NCI-H345 (cell line): ENCODE measurements around the gene EPHB1.
"Not testable (repeated sequence)": the region's sequence is repeated elsewhere in the genome, so short reads cannot be mapped to it uniquely, and the experiment has no call there.

Experiments used
- DNase-seq: peaks from one replicate; lab custom pipeline; 2025; lab: John Stamatoyannopoulos, UW

EPHB1 gene

DNA sequence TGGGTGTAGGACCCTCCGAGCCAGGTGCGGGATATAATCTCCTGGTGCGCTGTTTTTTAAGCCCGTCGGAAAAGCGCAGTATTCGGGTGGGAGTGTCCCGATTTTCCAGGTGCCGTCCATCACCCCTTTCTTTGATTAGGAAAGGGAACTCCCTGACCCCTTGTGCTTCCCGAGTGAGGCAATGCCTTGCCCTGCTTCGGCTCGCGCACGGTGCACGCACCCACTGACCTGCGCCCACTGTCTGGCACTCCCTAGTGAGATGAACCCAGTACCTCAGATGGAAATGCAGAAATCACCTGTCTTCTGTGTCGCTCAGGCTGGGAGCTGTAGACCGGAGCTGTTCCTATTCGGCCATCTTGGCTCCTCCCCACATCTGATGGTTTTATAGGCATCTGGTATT, 210.6 kb downstream of the EPHB1 start:
- DNase-seq = not testable (repeated sequence)

DNA sequence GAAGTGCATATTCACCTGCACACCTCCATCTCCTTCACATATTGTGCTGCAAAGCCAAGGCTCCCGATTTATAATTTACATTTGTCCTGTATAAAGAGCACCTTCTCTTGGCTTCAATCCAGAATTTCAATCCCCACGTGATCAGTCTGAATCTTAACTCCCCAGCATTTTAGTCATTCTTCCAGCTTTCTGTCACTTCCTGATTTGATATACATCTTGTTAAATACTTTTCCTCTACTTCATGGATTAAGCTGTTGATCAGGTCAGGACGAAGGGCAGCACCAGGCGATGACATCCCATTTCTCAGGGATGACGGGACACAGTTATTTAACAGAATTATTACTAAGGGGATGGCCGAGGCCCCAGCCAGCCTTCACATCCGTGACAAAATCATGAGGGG, 212.5 kb downstream of the EPHB1 start:
- peak; percentile 22 for DNase-seq

DNA sequence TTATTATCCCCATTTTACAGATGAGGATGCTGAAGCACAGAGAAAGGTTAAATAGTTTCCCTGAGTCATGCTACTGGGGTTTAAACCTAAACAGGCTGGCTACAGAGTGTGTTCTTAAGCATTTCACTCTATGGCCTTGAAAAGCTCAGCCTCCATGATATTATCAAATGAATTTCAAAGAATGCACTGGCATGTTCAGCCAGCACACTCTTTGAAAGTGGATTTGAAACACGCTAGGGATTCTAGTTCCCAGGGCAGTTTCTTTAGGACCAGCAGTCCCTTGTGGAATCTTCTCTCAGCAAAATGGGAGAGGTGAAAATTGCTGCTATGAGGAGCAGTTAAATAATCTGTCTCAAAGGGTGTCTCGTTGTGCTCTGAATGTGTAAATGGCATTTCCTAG, 213.3 kb downstream of the EPHB1 start:
- DNase-seq = no peak

DNA sequence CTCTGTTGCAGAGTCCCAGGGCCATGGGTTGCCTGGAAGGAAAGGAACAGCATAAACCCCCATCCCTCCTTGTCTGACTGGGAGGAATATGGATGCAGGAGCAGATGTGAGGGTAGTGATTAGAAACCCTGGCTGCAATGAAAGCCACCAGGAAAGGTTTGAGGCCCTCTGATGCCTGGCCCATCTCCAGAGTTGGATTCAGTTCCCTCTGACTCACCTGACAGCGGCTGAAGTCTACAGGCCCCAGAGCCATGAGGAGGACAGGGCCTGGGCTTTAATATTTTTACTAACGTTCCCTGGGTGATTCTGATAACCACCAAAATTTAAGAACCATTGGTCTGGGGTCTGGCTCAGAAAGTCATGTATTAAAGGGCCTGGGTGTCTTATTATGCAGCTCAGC, 214.0 kb downstream of the EPHB1 start:
- no peak for DNase-seq

DNA sequence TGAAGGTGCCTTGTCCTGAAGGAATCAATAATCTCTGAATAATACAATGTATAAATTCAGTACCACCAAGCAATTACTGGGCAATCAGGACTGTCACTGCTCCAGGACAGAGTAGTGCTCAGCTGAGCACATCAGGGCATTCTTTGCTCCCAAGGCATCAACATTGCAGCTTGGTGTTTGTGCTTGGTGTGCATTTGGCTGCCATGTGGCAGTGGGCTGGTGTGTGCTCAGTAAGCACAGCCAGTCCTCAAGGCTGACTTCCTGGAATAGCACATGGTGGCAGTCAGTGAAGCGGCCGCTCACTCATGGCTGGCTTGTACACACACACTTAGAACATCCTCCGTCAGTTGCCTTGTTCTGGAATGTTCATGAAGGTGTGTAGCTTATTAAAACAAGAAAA, 217.0 kb downstream of the EPHB1 start:
- DNase-seq = no peak

DNA sequence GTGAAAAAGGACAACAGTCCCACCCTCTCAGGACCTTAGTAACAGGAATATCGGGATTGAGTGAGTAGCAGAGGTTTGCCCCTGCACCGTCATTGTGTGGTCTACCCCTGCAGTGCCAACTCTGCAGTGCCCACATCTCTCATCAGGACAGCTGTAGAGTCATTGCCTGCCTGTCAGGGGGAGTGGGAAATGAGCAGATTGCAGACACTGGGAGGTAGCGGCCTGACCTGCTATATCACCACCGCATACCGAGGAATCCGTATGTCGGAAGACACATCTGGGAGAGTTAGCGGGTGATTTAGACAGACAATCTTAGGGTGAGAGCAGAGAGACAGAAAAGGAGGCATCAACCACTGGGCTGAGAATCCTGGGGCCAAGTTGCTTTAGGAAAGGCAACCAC, 218.1 kb downstream of the EPHB1 start:
- DNase-seq = no peak

DNA sequence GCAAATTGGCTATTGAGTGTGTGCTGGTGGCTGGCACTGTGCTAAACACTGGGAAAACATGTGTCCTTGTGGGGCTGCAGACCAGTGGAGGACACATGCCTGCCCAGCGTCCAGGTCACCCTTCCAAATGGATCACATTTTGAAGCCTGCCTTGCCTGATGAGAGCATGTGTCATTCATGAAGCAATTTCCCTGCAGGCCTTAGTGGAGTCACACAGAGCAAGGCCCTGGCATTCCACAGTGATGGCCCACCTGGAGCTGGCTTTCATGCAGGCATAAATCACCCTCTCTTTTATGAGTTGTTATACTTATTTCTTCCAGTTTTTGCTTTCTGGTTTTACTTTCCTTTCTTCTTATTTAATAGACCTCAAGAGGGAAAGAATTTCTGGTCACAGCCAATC, 219.5 kb downstream of the EPHB1 start:
- DNase-seq = no peak

DNA sequence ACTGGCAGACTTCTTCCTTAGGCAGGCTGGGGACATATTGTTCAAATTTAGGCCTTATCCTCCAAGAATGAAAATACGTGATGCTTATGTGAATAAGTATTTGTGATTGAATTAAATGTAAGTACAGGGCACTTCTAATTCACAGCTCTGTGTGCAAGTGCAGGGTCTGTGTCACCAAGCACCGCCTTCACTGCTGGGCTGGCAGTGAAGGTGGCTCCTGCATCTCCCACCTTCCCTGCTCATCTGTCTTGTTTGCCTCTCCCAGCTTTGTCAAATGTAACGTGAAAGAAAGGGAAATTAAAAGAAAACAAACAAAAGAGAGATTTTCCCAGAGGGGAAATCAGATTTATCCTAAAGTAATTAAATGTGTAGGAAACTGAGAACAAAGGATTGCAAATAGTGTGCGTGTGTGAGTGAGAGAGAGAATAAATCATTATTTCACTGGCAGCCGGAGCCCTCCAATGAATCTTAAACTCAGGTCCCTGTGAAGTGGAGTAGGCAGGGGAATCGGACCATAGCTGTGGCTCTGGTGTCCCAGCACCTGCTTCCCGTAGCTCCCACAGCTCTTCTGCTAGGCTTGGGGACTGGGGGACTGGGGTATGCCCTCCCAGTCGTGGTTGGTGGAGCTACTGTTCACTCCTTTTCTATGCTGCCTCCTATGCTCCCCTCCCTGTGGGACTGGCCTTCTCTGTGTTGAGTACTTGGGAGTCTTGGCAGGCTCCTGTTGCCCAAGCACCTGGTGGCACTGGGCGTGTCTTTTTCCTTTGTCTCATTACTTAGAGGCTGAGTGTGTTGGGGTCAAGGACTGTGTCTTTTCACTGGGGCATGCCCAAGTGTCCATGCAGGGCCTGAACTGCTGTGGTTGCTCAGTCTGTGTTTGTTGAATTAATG, 222.2 kb downstream of the EPHB1 start:
- DNase-seq = peak; percentile 80

DNA sequence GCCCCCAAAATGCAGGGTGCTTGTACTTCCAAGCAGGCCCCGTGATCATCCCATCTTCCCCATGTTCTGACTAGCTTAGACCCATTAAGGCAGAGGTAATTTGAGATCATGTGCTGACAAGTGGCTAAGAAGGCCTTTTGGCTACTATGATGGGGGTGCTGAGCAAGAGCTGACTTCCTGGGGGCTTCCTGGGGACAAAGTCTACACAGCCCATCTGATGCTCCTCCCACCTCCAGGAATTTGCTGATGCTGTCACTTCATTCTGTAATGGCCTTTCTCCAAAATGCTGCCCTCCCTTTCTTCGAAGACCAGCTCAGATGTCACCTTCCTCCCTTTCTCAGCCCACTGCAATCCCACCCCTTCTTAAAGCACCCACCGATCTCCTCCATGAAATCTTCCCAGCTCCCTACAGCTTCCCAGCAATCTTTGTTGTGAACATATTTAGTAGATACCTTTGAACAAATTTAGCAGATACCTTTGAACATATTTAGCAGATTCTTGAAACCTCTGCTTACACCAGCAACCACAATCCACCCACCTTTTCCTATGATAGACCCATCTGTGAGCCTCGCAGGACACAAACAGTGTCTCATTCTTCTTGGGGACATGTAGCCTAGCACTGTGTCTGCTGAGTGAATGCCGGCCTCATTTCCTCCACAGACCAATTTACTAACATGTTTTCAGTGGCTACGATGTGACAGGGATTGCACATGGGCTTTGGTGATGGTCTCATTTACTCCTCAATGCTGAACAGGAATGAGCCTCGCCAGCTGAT, 223.3 kb downstream of the EPHB1 start:
- DNase-seq = no peak

DNA sequence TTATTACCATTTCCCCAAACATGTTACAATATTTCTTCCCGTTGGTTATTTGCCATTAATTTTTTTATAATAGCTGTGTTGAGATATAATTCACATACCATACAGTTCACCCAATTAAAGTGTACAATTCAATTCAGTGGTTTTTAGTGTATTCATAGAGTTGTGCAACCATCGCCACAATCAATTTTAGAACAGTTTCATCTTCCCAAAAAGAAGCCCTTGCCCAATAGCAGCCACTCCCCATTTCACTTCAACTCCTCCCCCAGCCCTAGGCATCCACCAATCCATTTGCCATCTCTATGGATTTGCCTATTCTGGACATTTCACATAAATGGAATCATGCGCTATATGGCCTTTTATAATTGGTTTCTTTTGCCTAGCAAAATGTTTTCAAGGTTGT, 225.1 kb downstream of the EPHB1 start:
- no peak for DNase-seq

DNA sequence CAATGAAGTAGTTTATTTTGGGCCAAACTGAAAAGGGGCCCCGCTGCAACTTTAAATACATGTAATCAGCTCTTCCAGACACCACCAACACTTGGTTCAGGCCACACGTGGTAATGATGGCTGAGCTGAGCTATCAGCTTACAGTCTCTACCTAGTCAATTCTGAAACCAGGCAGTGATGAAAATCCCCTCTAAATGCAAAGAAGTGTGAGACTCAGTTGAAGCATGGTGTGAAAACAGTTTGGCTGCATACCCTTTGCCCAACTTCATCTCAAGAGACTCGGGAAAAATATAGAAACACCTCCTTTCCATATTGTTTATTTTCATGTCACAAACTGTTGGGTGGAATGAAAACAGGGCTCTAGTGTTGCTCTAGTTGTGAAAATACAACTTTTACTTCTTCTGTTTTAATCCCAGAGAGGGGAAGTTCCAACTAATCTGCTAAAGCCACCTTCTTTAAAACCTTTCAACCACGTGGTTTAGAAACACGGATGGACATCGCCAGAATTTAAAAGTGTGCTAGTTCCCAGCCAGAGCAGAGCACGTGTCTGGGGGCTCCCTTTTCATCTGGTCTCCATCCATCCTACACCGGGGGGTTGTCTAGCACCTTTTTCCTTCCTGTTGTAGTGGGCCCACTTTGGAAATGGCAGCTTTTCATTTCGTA, 229.1 kb downstream of the EPHB1 start:
- no peak for DNase-seq

DNA sequence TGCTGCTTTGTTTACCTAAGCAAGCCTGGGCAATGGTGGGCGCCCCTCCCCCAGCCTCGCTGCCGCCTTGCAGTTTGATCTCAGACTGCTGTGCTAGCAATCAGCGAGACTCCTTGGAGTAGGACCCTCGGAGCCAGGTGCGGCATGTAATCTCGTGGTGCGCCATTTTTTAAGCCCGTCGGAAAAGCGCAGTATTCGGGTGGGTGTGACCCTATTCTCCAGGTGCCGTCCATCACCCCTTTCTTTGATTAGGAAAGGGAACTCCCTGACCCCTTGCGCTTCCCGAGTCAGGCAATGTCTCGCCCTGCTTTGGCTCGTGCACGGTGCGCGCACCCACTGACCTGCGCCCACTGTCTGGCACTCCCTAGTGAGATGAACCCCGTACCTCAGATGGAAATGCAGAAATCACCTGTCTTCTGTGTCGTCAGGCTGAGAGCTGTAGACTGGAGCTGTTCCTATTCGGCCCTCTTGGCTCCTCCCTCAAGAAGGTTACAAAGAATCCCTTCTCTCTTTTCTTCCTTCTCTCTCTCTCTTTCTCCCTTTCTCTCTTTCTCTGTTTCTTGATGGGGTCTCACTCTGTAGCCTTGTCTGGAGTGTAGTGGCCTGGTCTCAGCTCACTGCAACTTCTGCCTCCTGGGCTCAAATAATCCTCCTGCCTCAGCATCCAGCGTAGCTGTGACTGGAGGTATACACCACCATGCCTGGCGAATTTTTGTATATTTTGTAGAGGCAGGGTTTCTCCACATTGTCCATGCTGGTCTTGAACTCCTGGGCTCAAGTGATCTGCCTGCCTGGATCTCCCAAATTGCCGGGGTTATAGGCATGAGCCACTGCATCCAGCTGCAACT, 235.9 kb downstream of the EPHB1 start:
- not testable (repeated sequence) for DNase-seq

DNA sequence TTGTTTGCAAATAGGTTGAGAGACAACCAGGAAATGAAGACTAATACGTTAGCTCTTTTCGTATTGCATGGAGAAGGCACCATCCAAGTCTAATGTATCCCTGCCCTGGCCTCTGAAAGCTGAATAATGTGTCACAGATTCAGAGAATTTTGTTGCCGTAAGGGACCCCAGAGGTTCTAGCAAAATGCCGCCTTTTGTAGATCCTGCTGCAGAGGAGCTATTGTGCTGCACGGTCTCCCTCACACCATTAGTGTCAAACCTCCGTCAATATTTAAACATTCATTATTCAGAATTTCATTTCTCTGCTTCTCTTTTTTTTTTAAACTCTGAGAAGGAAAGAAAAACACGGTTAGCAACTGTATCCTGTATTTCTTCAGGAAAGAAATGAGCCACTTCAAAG, 238.7 kb downstream of the EPHB1 start:
- DNase-seq = no peak

DNA sequence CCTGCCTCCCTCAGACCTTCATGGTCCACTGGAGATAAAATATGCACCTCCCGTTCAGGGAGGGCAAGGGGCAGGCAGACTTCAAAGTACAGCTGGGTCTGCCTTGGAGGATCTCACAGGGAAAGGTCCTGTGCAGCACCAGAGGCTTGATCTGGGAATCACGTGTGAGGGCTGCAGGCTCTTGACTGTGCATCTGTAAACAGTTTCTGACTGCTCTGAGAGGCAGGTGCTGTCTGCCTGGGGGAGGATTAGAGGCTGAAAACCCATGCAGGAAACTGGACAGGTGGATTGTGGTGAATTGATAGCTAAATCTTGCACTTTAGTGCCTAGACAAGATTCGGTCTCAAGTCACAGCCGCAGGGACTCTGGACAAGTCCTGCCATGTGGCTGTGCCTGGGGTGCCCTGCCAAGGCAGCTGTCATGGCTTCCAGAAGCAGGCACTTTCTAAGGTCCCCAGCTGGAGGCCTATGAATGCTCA, 239.3 kb downstream of the EPHB1 start:
- DNase-seq = peak; percentile 79

DNA sequence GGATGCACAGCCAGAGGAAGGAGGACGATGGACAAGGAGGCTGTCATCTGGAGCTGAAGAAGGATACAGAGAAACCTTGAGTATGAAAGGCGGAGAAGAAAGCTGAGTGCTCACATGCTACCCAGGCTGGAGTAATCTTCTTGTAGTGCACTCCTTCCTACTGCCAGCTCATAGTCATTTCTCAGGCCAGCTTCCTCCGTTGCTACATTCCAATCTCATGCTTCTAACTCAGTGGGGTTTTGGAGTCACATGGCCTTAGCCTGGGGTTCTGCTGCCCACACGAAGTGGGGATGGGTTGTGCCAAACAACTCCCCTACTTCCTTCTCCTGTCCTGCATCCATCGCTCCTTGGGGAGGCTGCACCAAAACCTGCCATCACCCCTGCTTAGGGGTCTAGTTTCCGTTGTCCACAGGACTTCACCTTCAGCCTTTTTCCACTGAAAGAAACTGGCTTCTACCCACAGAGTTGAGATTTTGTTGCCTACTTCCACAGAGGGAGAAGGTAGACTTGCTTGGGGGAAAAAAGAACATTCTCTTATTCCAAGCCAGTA, 239.9 kb downstream of the EPHB1 start:
- DNase-seq = no peak

DNA sequence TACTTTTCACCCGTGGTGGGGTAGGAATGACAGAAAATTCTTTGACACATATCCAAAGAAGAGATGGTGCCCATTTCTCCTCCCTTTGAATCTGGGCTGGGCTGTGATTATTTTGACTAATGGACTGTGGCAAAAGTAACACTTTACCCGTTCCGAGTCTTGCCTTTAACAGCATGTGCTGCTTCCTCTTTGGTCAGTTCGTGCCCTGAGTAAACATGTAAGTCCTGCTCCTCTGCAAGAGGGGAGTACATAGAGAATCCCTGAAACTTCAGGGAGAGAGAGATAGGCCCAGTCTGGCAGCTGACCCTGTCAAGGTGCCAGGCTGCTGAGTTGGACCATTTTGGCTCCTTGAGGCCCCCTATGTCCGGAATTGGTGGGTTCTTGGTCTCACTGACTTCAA, 243.1 kb downstream of the EPHB1 start:
- DNase-seq = no peak

DNA sequence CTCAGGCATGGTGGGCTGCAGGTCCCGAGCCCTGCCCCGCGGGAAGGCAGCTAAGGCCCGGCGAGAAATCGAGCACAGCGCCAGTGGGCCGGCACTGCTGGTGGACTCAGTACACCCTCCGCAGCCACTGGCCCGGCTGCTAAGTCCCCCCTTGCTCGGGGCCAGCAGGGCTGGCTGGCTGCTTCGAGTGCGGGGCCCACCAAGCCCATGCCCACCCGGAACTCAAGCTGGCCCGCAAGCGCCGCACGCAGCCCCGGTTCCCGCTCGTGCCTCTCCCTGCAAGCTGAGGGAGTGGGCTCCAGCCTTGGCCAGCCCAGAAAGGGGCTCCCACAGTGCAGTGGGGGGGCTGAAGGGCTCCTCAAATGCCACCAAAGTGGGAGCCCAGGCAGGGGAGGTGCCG, 244.5 kb downstream of the EPHB1 start:
- not testable (repeated sequence) for DNase-seq

DNA sequence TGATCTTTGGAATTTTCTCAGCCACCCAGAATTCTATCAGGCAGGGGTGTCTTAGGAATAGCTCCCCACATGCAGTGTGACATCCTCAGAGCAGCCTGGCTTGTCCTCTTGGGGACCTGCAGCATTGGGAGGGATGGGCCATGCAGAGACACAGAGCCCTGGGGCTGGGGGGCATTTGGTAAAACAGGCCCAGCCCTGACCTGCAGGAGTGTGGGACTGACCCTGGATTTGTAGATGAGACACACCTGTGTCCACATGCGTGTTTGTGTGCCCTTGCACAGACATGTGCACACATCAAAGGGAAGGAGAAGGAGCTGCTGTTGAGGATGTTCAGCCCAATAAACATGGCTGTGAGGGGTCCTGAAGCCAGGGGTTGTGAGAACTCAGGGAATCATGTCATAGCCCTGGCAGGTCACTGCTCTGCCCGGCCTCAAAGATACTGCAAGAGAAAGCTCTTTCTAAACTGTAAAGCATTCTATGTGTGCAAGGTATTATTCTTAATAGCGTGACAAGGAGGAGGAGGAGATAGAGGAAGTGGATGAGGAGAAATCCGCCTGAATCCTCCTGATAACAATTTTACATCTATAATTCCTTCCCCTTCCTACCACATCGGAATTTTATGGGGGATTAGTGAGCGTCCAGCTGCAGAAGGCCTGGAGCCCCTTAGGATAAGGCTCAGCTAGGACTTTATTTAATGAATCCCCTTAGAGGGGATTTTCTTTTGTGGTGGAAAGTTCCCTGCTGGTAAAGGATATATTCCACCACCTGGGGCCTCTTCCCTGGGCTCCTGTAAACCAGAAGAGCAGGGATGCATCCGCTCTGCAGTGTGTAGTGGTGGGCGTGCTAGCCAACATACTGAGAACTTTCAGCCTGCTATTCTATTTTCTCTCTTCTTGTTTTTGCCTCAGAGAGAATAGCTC, 245.5 kb downstream of the EPHB1 start:
- DNase-seq = no peak

DNA sequence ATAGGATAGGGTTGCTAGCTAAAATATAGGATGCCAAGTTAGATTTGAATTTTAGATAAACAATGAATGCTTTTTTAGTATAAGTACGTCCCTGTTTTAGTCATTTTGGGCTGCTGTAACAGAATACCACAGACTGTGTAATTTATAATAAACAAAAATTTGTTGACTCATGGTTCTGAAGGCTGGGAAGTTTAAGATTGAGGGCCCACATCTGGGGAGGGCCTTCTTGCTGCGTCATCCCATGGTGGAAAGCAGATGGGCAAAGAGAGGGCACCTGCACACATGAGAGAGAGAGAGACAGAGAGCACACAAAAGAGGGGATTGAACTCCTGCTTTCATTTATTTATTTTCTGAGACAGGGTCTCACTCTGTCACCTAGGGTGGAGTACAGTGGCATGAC, 246.5 kb downstream of the EPHB1 start:
- DNase-seq = no peak

DNA sequence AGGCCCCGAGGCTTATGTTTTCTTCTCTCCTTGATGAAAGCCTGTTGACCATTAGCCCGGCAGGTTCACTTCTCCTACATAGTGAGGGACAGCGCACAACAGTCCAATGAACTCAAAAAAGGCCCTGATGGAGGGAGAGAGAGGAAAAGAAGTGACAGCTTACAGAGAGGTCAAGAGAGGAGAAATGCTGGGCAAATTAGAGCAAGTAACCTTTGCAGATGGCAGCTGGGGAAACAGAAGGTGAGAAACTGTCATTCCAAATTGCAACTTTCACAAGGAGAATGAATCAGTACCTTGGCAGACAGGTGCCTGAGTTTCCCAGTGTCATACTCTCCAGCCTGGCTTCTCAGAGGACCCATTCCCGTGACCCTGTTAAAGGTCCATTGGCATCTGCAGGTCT, 252.0 kb downstream of the EPHB1 start:
- DNase-seq = no peak
